Adrenal gland (tissue), 5 donors: ENCODE measurements around the gene ZNF598.

Experiments used
- CTCF ChIP-seq, 6 experiments: fragments of 450-650 bp in 4 of 6; fragments of 200-600 bp in 2 of 6; sonication (generic) in 1 of 6; IDR thresholded peaks; 1 replicate in 5 of 6; 2 replicates in 1 of 6; pipeline versions ENCODE4 v1.5.1 to v1.8.0; 2016 to 2021; ENCODE audit warnings: antibody characterized with exemption in 6 of 6, mild to moderate bottlenecking in 2 of 6, moderate library complexity in 1 of 6
- POLR2A ChIP-seq, 2 donors: fragments of 450-650 bp; IDR thresholded peaks; one replicate each; pipeline ENCODE4 v1.6.1; 2017; ENCODE audit warnings: antibody characterized with exemption in 2 of 2, mild to moderate bottlenecking in 2 of 2, moderate library complexity in 1 of 2
- donor health status: DM: no; HTN: no; CAD: no.

- TF ChIP-seq POLR2A (IDR thresholded peaks at IDR 0.05): no peak
- TF ChIP-seq CTCF (IDR thresholded peaks at IDR 0.05): peak in 1 of 6 experiments; percentile 2
Measured at GRCh38 chr16:2009164-2009711, 383 bp downstream of the ZNF598 start.
